ENCODE data around the gene LY6G5C. TPM values are rescaled to one million over a fixed set of nuclear protein-coding genes. Genes with fewer than 3 reads are reported as not detected.

LY6G5C gene
- total and polyA plus RNA-seq, 2 donors (not counting 1 experiment from before 2014, with no cell fraction given): 0.76 to 3.4 TPM

- Mint-ChIP-seq H3K27me3 (no peaks in the 10 kb centered on the region), H3K4me1 (no peaks in the 10 kb centered on the region), H3K27ac (no peak overlapping the region), H3K4me3 (no peak overlapping the region), H3K9me3 (ENCODE audit: insufficient read depth) (no peaks in the 10 kb centered on the region)
- Histone ChIP-seq H3K4me2 (replicated peaks; ENCODE audit: low read depth, low read length, poor library complexity, severe bottlenecking) (no peak overlapping the region), H4K20me1 (ENCODE audit: control insufficient read depth, insufficient read depth, low read length, poor library complexity, severe bottlenecking) (peaks cover 12% of the 10 kb centered on the region), H2AFZ (ENCODE audit: insufficient read depth, low read depth, low read length, poor library complexity, severe bottlenecking) (no peak overlapping the region), H3K9ac (ENCODE audit: low read length) (no peak overlapping the region), H3K27ac (ENCODE audit: low read length in 2 of 2) (no peak overlapping the region), H3K4me3 (ENCODE audit: control extremely low read depth in 1 of 5, extremely low read depth in 1 of 5, insufficient read depth in 1 of 5, low read depth in 2 of 5, low read length in 4 of 5) (no peak overlapping the region), H3K27me3 (replicated peaks in 1 of 4; ENCODE audit: control extremely low read depth in 1 of 4, control insufficient read depth in 3 of 4, insufficient read depth in 4 of 4, low read length in 3 of 4) (no peaks in the 10 kb centered on the region), H3K9me3 (ENCODE audit: control extremely low read depth in 1 of 3, control insufficient read depth in 2 of 3, insufficient read depth in 1 of 3, low read length in 2 of 3) (no peaks in the 10 kb centered on the region), H3K79me2 (ENCODE audit: control insufficient read depth, insufficient read depth, low read length) (no peaks in the 10 kb centered on the region), H3K4me1 (ENCODE audit: control insufficient read depth in 2 of 2, insufficient read depth in 2 of 2, low read length in 2 of 2) (no peaks in the 10 kb centered on the region), H3K36me3 (replicated peaks in 1 of 2; ENCODE audit: control extremely low read depth in 1 of 2, control insufficient read depth in 1 of 2, extremely low read depth in 1 of 2, insufficient read depth in 2 of 2, low read length in 1 of 2) (peaks cover 10 to 90% of the 10 kb centered on the region in 2 experiments)
- POLR2A ChIA-PET: no interaction called here
- no peak for TF ChIP-seq EZH2 (IDR thresholded peaks at IDR 0.05; ENCODE audit: borderline replicate concordance, insufficient read depth, low read depth, low read length, poor library complexity, severe bottlenecking)
- no peak for TF ChIP-seq CTCF (IDR thresholded peaks at IDR 0.05)
- CTCF ChIA-PET: no interaction called here
- 93% methylated on average over 3 of the region's 6 CpGs for WGBS (ENCODE audit: insufficient coverage)
- ATAC-seq (ENCODE audit: low read depth): no peak
- DNase-seq: no peak
- intact Hi-C loops (cut with micrococcal nuclease): no loop called here
These were observed 40.3 kb downstream of the LY6G5C start for GRCh38 chr6:31640612-31641011.

- H3K4me3 Mint-ChIP-seq: no peak overlapping the region
- ChIA-PET POLR2A (interaction anchor here (1.0 to 1.8 kb wide), 2 partner anchors 13 to 18 kb away, joined by 4 to 5 read pairs; partner anchors contain the start of gene BAG6), CTCF (interaction anchor here (0.5 to 1.4 kb wide), 2 partner anchors 13 to 59 kb away, joined by 3 to 4 read pairs; no protein-coding TSS in a partner anchor)
- DNase-seq (no peak), ATAC-seq (ENCODE audit: low read depth) (no peak)
- Histone ChIP-seq H3K36me3 (replicated peaks in 1 of 2; ENCODE audit: control extremely low read depth in 1 of 2, control insufficient read depth in 1 of 2, extremely low read depth in 1 of 2, insufficient read depth in 2 of 2, low read length in 1 of 2) (peaks cover 13 to 89% of the 10 kb centered on the region in 2 experiments), H3K27me3 (replicated peaks in 1 of 4; ENCODE audit: control extremely low read depth in 1 of 4, control insufficient read depth in 3 of 4, insufficient read depth in 4 of 4, low read length in 3 of 4) (no peaks in the 10 kb centered on the region), H3K9ac (ENCODE audit: low read length) (no peak overlapping the region), H2AFZ (ENCODE audit: insufficient read depth, low read depth, low read length, poor library complexity, severe bottlenecking) (no peak overlapping the region), H3K4me2 (replicated peaks; ENCODE audit: low read depth, low read length, poor library complexity, severe bottlenecking) (no peak overlapping the region), H3K9me3 (ENCODE audit: control extremely low read depth in 1 of 3, control insufficient read depth in 2 of 3, insufficient read depth in 1 of 3, low read length in 2 of 3) (no peaks in the 10 kb centered on the region), H3K27ac (ENCODE audit: low read length in 2 of 2) (no peak overlapping the region), H3K79me2 (ENCODE audit: control insufficient read depth, insufficient read depth, low read length) (no peaks in the 10 kb centered on the region), H3K4me1 (ENCODE audit: control insufficient read depth in 2 of 2, insufficient read depth in 2 of 2, low read length in 2 of 2) (no peaks in the 10 kb centered on the region), H3K4me3 (ENCODE audit: control extremely low read depth in 1 of 5, extremely low read depth in 1 of 5, insufficient read depth in 1 of 5, low read depth in 2 of 5, low read length in 4 of 5) (no peak overlapping the region), H4K20me1 (ENCODE audit: control insufficient read depth, insufficient read depth, low read length, poor library complexity, severe bottlenecking) (peaks cover 13% of the 10 kb centered on the region)
- WGBS (ENCODE audit: insufficient coverage): 97% methylated on average over 5 of the region's 10 CpGs
- no peak overlapping the region for H3K27ac Mint-ChIP-seq
- intact Hi-C loops (cut with micrococcal nuclease): no loop called here
- no peaks in the 10 kb centered on the region for H3K27me3 Mint-ChIP-seq
- TF ChIP-seq EZH2 (IDR thresholded peaks at IDR 0.05; ENCODE audit: borderline replicate concordance, insufficient read depth, low read depth, low read length, poor library complexity, severe bottlenecking): no peak
- TF ChIP-seq CTCF (IDR thresholded peaks at IDR 0.05): no peak
- no peaks in the 10 kb centered on the region for H3K9me3 Mint-ChIP-seq (ENCODE audit: insufficient read depth)
- H3K4me1 Mint-ChIP-seq: no peaks in the 10 kb centered on the region
These were observed 41.4 kb downstream of the LY6G5C start for GRCh38 chr6:31639449-31639861.

Measured in B cell (primary cell).